H1 (cell line): ENCODE measurements around the gene BICDL1. TPM values are rescaled to one million over a fixed set of nuclear protein-coding genes. Genes with fewer than 3 reads are reported as not detected.

Experiments used
- KDM4A ChIP-seq: IDR thresholded peaks from one replicate; pipeline ENCODE4 v1.7.1; 2012; ENCODE audit warnings: low read depth, mild to moderate bottlenecking, moderate library complexity, low read length, inconsistent platforms; ENCODE audit not compliant: severe bottlenecking
- PHF8 ChIP-seq: fragments of 200-600 bp; sonication (generic); conservative IDR thresholded peaks from 2 replicates; pipeline ENCODE4 v1.7.1; 2012; ENCODE audit warnings: low read depth, mild to moderate bottlenecking, inconsistent platforms, low read length, moderate library complexity
- USF2 ChIP-seq: IDR thresholded peaks from 2 replicates; pipeline ENCODE4 v1.6.1; 2011; ENCODE audit warnings: low read length, improper control_type of control experiment
- polyA plus RNA-seq, 7 experiments: library from polyadenylated mRNA; depleted of rRNA in 3 of 7; stranded (reverse) in 5 of 7; unstranded in 2 of 7; fragments of >200 nt in 5 of 7; fragments of 200-250 nt in 2 of 7; gene quantifications; 1 replicate in 5 of 7; 2 replicates in 1 of 7; 4 replicates in 1 of 7; pipeline versions ENCODE4 v1.2.1 to v1.2.3, GENCODE V29; 2011 to 2013; ENCODE audit warnings: missing spikeins in 2 of 7, mixed read lengths in 2 of 7
- total RNA-seq: library from RNA; stranded (reverse); fragmentation: NEBNext Ultra II Directional; extraction: Animal tissue kit (Norgen Biotek cat#: 25700); gene quantifications from 2 replicates; pipeline ENCODE4 v1.2.1, GENCODE V29; 2021

Gene BICDL1
- total and polyA plus RNA-seq, 2 of the 8 experiments (the other 6 are each of a cell fraction or from before 2014, with no cell fraction given): 17.2 to 25.9 TPM

DNA sequence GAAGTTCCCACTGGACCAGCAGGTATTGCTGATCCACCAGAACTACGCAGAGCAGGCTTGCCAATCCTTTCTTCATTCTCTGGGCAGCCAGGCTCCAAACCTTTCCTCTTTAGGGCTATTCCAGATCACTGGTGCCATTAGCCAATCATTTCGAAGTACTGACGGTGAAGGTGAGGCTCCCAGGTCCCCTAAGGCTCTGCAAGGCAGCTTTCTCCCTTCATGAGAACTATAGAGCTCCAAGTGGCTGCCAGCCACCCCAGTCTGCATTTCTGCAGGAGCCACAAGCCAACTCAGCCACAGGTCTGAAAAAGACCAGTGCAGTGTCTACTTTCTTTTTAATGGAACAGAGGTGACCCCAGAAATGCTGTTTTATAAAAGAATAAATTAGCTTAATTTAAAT lies 78.9 kb downstream of the BICDL1 start (continued):
- TF ChIP-seq USF2 (no peak), KDM4A (no peak), PHF8 (no peak)
- TF ChIP-seq, all 59 proteins: peak for 0
